HG03103 (cell line): ENCODE results near the gene SYNGR2.

Experiments used
- ATAC-seq: cut with Tn5 transposase; IDR thresholded peaks from one replicate; pipeline ENCODE4 v1.9.1; 2021; ENCODE audit warnings: low read depth; ENCODE audit not compliant: unreplicated experiment

SYNGR2 gene, protein sequence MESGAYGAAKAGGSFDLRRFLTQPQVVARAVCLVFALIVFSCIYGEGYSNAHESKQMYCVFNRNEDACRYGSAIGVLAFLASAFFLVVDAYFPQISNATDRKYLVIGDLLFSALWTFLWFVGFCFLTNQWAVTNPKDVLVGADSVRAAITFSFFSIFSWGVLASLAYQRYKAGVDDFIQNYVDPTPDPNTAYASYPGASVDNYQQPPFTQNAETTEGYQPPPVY

DNA sequence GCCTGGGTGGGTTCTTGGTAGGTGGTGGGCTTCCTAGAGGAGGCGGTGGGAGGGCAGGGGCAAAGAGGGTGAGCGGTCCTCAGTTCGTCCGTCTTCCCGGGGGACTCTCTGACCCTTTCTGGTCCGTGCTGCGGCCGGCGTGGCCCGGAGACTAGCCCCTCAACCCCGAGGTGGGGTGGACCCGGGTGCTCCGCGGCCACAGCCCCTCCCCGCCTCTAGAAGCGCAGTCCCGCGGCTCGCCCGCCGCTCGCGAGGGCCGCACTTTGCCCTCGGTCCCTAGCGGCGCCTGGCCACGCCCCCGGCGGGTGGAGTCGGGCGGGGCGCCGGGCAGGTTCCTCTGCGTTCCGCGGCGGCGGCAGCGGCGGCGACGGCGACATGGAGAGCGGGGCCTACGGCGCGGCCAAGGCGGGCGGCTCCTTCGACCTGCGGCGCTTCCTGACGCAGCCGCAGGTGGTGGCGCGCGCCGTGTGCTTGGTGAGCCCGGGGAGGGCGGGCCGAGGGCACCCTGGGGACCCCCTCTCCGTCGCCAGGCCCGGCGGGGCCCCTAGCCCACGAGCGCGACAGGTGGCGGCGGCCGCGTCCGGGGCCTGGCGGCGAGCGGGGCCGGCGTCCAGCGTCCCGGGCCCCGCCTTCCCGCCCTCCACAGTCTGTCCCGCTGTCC lies at the start of gene SYNGR2:
TSS of gene SYNGR2 (plus strand) at position 340 of the 661 bp plus-strand sequence. CDS start at position 376, 36 bp downstream.
- no peak for ATAC-seq

DNA sequence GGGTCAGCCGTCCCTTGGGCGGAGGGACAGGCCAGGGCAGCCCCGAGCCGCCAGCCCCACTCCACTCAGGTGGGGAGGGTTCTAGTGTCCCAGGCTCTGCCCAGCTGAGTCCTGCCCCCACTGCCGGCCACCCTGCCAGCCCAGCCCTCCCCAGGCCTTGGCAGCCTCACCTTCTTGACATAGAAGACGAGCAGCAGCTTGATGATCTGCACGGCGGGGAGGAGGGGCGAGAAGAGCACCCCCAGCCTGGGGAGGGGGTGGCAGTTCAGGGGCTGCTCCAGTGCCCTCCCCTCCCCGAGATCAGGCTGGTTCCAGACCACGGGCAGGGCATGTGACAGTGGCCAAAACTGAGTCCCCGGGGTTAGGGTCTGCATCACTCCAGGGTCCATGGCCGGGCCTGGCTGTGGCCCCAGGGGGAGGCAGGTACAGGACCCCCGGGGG lies 49.6 kb upstream of the SYNGR2 start:
- ATAC-seq = no peak

DNA sequence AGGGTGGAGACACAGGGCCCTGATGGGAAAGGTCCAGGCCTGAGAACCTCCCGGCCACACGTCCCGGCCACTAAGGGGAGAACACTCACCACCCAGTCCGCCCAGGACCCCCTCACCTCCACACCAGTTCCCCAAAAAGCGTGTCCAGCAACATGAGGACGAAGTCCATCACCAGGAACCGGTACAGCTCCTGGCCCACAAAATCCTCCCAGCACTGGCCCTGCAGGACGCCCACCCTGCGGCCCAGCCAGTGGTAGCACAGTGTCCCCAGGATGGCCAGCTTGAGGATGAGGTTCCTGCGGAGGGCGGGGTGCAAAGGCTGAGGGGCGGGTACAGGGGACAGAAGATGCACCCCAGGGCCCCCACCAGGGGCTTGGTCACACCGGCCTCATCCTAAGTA lies 47.8 kb upstream of the SYNGR2 start:
- ATAC-seq = no peak

DNA sequence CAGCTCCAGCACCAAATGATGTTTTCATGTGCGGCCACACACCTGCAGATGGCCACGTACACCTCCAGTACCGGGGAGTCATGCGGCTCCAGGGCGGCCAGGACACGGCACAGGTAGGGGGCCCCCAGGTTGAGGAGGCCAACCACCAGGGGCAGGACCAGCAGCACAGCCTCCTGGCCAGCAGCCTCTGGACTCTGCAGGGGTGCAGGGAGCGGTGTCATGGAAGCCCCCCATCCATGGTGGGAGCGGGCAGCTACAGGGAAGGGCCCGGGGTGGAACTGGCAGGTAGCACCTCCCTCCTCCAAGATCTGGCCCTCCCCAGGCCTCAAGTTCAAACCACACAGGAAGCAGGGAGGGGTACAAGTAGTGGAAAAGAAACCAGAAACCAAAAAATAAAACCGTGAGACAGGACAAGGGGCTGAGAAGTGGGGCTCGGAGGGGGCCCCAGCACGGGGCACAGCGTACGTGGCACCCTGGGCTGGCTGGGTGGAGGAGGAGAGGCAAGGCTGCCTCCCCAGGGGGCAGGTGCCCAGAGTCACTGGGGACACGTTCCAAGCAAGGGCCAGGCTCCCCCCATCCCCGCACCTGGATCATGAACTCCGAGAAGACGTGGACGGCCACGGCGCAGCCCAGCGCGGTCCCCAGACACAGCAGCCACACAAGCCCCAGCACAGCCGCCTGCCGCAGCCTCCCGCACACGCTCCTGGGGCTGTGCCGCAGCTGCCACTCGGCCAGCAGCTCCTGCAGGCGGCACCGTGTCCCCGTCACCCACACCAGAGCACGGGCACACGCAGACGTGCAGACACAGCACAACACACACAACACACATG lies 47.2 kb upstream of the SYNGR2 start:
- ATAC-seq = no peak

DNA sequence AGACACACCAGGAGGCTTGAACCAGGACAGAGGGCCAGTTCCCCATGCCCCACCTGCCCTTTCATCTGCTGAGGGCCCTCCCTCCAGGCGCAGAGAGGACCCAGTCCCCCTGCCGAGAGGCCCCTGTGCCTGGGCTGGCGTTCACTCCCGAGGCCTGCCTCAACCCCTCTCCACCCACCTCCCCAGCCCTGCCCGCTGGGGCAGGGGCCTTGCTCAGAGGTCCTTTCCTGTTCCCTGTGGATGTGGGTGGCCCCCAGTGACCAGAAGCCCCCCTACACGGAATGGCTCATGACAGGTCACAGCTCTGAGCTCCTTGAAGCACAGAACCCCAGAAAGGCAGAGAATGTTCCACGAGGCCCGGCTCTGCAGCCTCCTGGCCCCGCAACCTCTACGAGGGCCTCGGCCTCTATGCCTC lies 46.6 kb upstream of the SYNGR2 start:
- ATAC-seq = no peak

DNA sequence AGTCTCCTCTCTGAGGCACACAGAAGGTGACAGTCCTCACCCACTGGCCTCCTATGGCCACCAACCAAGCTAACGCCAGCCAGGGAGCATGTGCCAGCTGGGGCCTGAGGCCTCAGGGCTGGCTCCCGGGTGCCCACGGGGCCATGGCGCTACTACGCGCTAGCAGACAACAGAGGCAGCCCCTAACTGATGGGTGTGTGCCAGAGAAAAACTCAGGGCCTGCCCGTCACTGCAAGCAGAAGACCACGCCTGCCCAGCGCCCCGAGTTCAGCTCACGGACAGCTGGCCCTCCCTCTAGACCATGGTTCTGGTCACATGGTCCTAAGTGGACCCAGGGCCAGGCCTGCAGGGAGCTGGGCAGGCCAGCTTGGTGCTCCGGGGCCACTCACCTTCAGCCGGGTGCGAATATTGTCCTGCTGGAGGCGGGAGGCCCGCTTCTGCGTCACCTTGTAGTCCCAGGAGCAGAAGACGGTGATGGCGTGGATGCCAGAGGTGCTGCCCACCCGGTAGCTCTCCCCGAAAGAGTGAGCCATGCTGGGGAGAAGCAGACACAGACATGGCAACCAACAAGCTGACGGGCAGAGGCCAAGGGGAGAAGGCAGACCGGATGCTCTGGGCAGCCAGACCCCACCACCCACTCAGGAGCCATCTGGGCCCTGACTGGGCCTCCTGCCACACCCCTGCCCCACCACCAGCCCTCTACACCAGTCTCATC lies 46.0 kb upstream of the SYNGR2 start:
- no peak for ATAC-seq

DNA sequence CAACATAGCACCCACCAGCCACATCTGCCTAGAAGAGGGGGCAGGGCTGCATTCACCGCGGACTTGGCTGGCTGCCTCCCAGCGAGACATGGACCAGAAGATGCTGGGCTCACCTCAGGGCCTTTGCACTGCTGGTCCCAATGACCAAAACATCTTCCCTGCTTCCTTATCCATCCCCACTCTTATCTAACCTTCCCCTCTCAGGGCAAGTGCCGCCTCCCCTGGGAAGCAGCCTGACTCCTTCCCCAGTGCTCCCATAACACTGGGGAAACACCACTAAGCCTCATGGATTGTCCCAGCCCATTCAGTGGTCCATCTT lies 45.5 kb upstream of the SYNGR2 start:
- no peak for ATAC-seq

DNA sequence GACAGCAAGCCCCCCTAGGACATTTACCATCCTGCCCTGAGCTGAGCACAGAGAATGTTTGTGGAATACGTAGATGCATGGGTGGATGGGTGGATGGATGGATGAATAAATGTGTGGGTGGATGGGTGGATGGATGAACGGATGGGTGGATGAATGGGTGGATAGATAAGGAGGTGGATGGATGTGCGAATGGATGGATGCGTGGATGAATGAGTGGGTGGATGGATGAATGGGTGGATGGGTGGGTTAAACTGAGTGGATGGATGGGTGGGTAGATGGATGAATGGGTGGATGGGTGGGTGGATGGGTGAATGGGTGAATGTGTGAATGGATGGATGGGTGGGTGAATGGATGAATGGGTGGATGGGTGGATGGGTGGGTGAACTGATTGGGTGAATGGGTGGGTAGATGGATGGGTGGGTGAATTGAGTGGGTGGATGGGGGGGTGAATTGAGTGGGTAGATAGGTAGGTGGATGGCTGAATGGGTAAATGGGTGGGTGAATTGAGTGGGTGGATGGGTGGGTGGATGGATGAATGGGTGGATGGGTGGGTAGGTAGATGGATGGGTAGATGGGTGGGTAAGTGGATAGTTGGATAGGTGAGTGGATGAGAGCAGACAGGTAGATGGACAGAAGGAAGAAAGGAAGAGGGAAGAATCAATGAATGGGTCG lies 45.0 kb upstream of the SYNGR2 start:
- no peak for ATAC-seq

DNA sequence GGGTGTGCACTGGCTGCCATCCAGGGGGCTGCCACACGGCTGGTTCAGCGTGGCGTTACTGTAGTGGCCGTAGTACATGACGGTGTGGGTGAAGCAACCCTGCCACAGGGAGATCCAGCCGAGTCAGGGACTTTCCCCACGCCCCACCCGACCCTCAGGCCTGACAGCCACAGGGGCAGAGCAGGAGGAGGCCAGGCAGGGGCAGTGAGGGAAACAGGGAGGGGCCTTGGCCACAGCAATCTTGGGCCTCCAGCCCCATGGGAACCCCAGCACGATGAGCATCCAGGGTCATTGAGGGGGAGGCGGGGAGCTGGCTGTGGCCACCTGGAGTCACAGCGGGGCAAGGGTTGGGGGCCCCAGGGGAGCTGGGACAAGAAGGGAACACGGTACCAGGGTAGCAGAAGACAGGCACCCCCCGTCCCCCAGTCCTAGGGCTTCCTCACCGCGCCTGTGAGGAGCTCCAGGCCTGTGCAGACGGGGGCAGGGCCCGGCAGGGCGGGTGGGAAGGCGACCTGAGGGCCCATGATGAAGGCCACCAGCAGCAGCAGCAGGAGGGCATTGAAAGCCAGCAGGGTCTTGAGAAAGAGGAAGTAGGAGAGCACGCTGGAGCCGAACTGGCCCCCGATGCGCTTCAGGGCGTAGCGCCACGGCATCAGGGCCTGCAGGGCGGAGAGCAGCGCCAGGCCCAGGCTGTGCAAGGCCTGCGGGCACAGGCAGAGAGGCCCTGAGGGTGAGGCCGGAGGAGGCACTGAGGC lies 44.1 kb upstream of the SYNGR2 start:
- no peak for ATAC-seq

DNA sequence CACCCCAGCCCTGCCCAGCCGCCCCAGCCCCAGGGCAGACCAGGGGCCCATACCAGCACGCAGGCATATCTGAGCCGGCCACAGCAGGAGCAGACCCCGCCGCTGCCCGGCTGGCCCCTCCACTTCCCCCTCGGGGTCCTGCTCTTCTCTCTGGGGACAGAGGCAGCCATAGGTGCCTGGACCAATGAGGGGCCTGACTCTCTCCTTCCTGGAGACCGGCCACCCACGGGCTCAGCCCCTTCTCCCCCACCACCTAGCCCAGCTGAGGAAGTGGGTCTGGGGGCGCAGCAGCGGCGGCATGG lies 43.6 kb upstream of the SYNGR2 start:
- ATAC-seq = no peak

DNA sequence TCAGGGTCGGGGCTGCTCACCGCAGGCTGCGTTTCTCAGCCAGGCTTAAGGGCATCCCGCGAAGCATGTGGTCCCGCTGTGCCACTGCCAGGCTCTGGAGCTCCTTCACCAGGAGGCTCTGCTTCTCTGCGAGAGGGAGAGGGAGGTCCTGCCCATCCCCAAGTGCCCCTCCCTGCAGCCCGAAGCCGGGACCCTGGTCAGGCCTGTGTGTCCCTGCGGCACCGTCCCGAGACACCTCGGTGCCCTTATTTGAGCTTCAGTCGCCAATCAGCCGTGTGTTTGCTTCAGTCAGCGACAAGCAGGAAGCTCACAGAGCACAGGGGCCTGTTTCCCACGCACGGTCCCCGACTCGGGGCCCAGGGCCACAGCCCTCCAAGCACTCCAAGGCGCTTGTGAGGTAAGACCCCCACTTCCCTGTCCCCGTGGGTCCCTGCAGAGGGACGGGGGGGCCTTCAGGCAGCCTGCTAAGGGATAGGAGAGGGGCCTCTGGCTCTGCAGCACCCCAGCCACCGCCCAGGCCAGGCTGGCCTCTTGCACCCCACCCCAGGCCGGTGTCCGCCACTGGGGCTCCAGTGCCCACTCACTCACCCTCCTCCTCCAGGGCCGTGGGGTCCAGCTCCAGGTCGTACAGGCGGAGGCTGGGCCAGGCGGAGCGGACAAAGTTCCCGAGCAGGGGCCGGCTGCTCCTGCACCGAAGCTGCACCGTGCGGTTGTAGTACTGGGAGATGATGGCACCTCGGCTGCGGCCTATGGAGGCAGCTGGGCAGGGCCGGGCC lies 43.1 kb upstream of the SYNGR2 start:
- no peak for ATAC-seq

DNA sequence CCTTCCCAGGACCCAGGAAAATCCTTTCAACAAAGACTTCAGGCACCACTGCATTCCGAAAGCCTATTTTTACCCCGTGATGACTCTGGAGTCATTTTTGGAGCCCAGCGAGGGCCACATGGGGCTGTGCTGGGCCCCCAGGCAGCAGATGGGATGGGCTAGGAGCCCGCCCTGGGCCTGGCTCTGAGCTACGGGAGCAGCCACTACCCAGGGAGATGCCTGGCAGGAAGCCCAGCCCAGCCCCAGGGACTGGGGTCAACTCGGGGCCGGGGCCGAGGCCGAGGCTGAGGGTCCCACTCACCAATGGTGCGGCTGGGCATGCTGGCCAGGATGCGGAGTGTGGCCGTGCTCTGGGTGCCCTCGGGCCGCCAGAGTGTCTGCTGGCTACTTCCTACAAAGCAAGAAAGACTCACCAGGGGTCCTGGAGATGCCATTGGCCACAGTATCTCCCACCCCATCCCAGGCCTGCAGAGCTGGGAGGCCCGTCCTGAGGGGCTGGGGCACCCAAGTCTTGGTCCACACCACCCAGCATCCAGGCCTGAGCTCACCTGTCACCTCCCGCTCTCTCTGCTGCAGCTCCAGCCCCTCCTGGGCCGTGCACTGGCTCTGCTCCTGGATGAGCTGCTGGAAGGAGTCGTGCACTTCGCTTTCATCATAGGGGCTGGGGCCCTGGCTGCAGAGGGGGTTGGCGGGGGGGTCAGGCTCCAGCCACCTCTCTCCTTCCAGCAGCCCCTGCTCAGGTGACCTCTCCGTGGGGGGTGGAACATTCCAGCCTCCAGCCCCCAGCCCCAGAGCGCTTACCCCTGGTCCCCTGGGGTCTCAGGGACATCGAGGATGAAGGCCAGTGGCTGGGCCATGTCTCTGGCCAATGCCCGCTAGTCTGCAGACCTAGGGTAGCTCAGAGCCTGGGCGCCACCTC lies 42.1 kb upstream of the SYNGR2 start:
- ATAC-seq = no peak

DNA sequence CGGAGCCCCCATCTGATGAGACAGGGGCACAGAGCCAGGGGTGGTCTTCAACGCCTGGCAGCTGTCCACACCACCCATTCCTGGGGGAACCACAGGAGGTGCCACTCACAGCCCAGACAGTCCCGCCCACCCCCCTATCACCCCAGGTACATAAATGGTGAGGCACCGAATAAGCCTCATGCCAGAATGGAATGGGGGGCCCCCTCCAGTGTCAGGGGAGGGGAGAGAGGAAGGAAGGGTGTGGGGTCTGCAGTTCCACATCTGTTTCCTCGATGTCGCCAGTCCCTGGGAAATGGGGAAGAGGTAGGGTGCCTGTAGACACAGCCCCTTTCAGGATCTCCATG lies 41.5 kb upstream of the SYNGR2 start:
- ATAC-seq = no peak

DNA sequence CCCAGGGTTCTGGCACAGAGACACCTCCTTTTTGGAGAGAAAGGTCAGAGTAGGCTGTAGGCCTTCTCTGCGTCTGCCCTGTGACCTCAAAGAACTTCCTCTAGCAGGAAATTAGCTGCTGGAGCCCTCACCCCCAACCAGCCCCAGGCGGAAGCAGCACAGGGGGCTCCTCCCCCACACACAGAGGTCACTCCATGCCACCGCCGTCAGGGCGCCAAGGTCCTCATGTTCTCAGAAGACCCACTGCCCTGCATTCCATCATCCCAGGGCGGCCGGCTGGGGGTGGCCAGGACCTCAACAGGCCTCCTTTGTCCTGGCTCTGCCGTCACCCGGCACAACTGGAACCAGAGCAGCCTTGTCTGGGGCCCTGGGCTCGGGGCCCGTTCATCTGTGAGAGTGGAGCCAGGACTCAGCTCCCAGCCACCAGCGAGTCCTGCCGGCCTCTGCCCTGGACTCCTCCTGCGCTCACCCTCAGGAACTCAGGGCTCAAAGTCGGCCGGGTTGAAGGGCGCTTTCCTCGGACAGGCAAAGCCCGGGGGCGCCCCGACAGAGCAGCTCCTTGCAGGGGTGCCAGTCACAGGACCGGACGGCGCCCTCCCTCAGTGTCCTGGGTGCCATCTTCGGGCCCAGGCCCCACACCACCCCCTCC lies 41.0 kb upstream of the SYNGR2 start:
- no peak for ATAC-seq

DNA sequence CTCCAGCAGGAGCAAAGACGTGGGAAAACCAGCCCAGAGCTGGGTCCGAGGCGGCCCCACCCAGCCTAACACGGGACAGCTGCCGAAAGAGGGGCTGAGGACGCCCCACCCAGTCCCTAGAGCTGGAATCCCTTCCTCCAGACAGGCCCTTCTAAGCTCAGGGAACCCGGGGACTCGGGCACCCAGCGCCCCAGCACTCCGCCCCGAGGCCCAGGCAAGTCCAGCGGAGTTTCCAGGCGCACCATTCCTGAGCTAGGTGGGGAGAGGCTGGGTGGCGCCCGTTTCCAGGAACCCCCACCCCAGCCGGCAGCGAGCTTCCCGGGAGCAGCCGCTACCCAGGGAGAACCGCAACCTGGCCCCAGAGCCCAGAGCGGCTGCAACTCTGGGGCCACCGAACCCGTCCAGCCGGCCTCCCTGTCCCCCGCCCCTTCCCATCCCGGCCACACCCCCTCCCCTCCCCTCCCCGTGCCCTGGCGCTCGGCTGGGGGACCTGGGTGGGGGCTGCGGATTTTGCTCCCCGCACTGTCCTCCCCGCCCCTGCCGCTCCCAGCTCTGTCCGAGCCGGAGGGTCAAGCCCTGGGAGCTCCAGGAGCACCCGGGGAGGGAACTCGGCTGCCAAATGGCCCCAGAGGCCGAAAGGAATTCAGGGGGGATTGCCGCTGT lies 40.4 kb upstream of the SYNGR2 start:
- no peak for ATAC-seq

DNA sequence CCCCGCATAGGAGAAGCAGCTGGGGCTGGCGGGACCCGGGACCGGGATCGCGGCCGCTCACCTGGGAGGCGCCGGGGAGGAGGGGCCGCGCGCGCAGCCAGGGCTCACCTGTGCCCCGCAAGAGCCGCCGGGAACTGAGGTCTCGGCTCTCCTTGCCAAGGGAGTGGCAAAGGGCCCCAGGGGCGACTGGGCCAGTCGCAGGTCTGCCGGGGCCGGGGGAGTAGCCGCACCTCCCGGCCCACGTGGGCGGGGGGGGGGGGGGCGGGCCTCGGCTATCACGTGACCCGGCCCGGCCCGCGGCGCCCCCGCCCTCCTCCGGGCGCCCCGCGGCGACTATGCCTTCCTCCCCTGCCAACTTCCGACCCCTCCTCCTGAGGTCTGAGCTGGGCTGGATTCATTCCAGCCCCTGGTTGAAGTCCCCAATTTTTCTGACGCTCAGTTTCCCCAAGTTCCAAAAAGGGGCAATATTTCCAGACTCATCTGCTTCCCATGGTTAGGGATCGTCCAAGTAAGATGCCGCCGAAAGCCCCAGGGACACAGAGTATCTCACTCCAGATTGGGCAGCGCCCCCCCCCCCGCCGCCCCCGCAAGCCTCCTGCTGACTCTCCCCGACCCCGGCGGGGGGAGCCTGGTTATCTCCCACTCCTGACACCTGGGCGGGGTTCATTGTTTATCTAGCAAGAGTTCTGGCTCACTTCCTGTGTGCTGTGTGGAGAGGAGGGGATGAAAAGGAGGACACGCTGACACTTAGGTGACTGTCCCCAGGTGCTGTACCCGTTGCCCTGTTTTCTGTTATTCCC lies 39.6 kb upstream of the SYNGR2 start, which contains the start of gene TMC6:
TSS of gene TMC6 (minus strand) at position 205 of the 800 bp plus-strand sequence. CDS start 1,923 bp downstream, outside the sequence.
- no peak for ATAC-seq
